Hepatocyte (in vitro differentiated cells): ENCODE results near the gene CXCL11. TPM values are rescaled to one million over a fixed set of nuclear protein-coding genes. Genes with fewer than 3 reads are reported as not detected.

Experiments
- DNase-seq: peaks from one replicate; pipeline ENCODE4 v3.0.0-alpha.2; 2016; ENCODE audit warnings: low spot score
- H2AFZ ChIP-seq: fragments of 200-600 bp; sonication (generic); 2 replicates; pipeline ENCODE4 v1.6.0; 2016; ENCODE audit warnings: antibody characterized with exemption, mild to moderate bottlenecking
- H3K27ac ChIP-seq: fragments of 200-600 bp; sonication (generic); 2 replicates; pipeline ENCODE4 v1.5.1; 2016; ENCODE audit warnings: mild to moderate bottlenecking
- H3K27me3 ChIP-seq: fragments of 200-600 bp; sonication (generic); 2 replicates; pipeline ENCODE4 v1.6.1; 2016
- H3K36me3 ChIP-seq: fragments of 200-600 bp; sonication (generic); replicated peaks from 2 replicates; pipeline ENCODE4 v1.5.1; 2016; ENCODE audit warnings: low read depth; ENCODE audit not compliant: insufficient read depth
- H3K4me1 ChIP-seq: fragments of 200-600 bp; sonication (generic); 2 replicates; pipeline ENCODE4 v1.5.1; 2016; ENCODE audit warnings: mild to moderate bottlenecking, moderate library complexity; ENCODE audit not compliant: insufficient read depth
- H3K4me2 ChIP-seq: fragments of 200-600 bp; sonication (generic); 2 replicates; pipeline ENCODE4 v1.6.0; 2016
- H3K4me3 ChIP-seq: fragments of 200-600 bp; sonication (generic); 2 replicates; pipeline ENCODE4 v1.5.1; 2016; ENCODE audit warnings: mild to moderate bottlenecking
- H3K79me2 ChIP-seq: fragments of 200-600 bp; sonication (generic); 2 replicates; pipeline ENCODE4 v1.6.0; 2017; ENCODE audit warnings: mild to moderate bottlenecking
- H3K9me2 ChIP-seq: fragments of 200-600 bp; sonication (generic); replicated peaks from 2 replicates; pipeline ENCODE4 v1.6.0; 2017; ENCODE audit warnings: mild to moderate bottlenecking; ENCODE audit not compliant: insufficient read depth
- H3K9me3 ChIP-seq: fragments of 200-600 bp; sonication (generic); 2 replicates; pipeline ENCODE4 v1.5.1; 2016; ENCODE audit warnings: low read depth, mild to moderate bottlenecking
- H4K20me1 ChIP-seq: fragments of 200-600 bp; sonication (generic); 2 replicates; pipeline ENCODE4 v1.6.0; 2016; ENCODE audit warnings: mild to moderate bottlenecking; ENCODE audit not compliant: insufficient read depth, poor library complexity, severe bottlenecking
- EZH2 ChIP-seq: fragments of 200-600 bp; sonication (generic); IDR thresholded peaks from 2 replicates; pipeline ENCODE4 v1.6.1; 2016; ENCODE audit warnings: antibody characterized with exemption, mild to moderate bottlenecking, borderline replicate concordance
- EZH2phosphoT487 ChIP-seq: fragments of 200-600 bp; sonication (generic); IDR thresholded peaks from one replicate; pipeline ENCODE4 v1.6.1; 2018; ENCODE audit warnings: antibody characterized with exemption, mild to moderate bottlenecking, low read depth, moderate library complexity; ENCODE audit not compliant: unreplicated experiment, severe bottlenecking
- WGBS: methylation state at CpG from one replicate; pipeline ENCODE4 v1.1.6; 2016; ENCODE audit warnings: low lambda C conversion rate; ENCODE audit errors: missing lambda C conversion rate; 5-methylcytosine and 5-hydroxymethylcytosine counted together
- polyA plus RNA-seq: library from polyadenylated mRNA; unstranded; fragments of >200 nt; fragmentation: Nextera tagmentation; extraction: Ambion mirVana; gene quantifications from 2 replicates; pipeline ENCODE4 v1.2.1, GENCODE V29; 2016
- total RNA-seq: library from RNA; depleted of rRNA; stranded (reverse); fragments of >200 nt; gene quantifications from 2 replicates; pipeline ENCODE4 v1.2.3, GENCODE V29; 2014
- TF ChIP-seq, protein P1 (sequence below): fragments of 200-600 bp; sonication (generic); IDR thresholded peaks from 2 replicates; pipeline ENCODE4 v1.5.1; 2016; ENCODE audit warnings: antibody characterized with exemption, mild to moderate bottlenecking; ENCODE audit not compliant: poor library complexity

The CXCL11 gene
- total and polyA plus RNA-seq, 2 experiments from 2014 or later, result not detected

DNA sequence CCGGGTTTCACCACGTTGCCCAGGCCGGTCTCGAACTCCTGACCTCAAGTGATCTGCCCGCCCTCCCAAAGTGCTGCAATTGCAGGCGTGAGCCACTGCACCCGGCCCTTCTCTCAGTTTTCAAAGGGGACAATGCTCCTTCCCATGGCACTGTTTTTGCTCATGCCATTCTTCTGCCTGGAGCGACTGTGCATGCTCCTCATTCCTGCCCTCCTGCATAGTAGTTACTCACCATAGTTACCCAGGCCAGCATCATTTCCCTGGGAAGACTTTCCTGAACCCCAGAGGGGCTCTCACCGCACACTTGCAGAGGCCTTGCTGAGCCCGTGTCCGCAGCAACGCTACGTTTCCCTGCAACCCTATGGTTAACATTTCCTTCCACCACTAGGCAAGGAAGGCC, 25.3 kb downstream of the CXCL11 start:
- Histone ChIP-seq H3K27ac (no peak overlapping the region), H3K27me3 (no peaks in the 10 kb centered on the region), H3K4me2 (no peak overlapping the region), H3K4me1 (peaks cover 3% of the 10 kb centered on the region), H3K36me3 (no peaks in the 10 kb centered on the region), H3K9me2 (no peaks in the 10 kb centered on the region), H3K9me3 (no peaks in the 10 kb centered on the region), H4K20me1 (no peaks in the 10 kb centered on the region), H3K79me2 (no peaks in the 10 kb centered on the region), H2AFZ (no peak overlapping the region), H3K4me3 (no peak overlapping the region)
- WGBS, result 94% methylated on average over 13 of the region's 13 CpGs
- no peak for TF ChIP-seq EZH2
- no peak for TF ChIP-seq EZH2phosphoT487
- TF ChIP-seq, protein P1, sequence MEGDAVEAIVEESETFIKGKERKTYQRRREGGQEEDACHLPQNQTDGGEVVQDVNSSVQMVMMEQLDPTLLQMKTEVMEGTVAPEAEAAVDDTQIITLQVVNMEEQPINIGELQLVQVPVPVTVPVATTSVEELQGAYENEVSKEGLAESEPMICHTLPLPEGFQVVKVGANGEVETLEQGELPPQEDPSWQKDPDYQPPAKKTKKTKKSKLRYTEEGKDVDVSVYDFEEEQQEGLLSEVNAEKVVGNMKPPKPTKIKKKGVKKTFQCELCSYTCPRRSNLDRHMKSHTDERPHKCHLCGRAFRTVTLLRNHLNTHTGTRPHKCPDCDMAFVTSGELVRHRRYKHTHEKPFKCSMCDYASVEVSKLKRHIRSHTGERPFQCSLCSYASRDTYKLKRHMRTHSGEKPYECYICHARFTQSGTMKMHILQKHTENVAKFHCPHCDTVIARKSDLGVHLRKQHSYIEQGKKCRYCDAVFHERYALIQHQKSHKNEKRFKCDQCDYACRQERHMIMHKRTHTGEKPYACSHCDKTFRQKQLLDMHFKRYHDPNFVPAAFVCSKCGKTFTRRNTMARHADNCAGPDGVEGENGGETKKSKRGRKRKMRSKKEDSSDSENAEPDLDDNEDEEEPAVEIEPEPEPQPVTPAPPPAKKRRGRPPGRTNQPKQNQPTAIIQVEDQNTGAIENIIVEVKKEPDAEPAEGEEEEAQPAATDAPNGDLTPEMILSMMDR, result no peak
- DNase-seq, result no peak

DNA sequence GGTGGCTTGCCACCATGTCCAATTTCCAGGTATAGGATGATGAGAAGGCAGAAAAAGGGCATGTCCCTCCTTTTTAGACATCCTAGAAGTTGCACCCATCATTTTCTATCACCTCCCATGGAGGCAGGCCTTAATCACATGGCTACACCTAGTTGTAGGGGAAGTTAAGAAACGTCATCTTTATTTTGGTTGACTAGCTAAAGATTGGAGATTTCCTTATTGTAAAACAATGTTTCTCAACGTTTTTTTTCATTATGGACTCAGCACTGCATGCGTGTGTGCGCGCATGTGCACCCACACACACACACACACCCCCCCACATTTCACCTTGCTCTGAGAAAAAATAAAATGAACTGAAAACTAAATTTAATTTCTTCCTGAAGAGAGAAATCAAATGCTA, 26.6 kb downstream of the CXCL11 start:
- 90% methylated on average over 5 of the region's 5 CpGs for WGBS
- no peak for DNase-seq
- Histone ChIP-seq H3K79me2 (no peaks in the 10 kb centered on the region), H4K20me1 (no peaks in the 10 kb centered on the region), H3K36me3 (no peaks in the 10 kb centered on the region), H3K9me2 (no peaks in the 10 kb centered on the region), H2AFZ (no peak overlapping the region), H3K4me2 (no peak overlapping the region), H3K27me3 (no peaks in the 10 kb centered on the region), H3K4me1 (peaks cover 3% of the 10 kb centered on the region), H3K9me3 (no peaks in the 10 kb centered on the region), H3K27ac (no peak overlapping the region), H3K4me3 (no peak overlapping the region)
- TF ChIP-seq EZH2 (no peak), EZH2phosphoT487 (no peak)
- TF ChIP-seq, protein P1, result no peak

DNA sequence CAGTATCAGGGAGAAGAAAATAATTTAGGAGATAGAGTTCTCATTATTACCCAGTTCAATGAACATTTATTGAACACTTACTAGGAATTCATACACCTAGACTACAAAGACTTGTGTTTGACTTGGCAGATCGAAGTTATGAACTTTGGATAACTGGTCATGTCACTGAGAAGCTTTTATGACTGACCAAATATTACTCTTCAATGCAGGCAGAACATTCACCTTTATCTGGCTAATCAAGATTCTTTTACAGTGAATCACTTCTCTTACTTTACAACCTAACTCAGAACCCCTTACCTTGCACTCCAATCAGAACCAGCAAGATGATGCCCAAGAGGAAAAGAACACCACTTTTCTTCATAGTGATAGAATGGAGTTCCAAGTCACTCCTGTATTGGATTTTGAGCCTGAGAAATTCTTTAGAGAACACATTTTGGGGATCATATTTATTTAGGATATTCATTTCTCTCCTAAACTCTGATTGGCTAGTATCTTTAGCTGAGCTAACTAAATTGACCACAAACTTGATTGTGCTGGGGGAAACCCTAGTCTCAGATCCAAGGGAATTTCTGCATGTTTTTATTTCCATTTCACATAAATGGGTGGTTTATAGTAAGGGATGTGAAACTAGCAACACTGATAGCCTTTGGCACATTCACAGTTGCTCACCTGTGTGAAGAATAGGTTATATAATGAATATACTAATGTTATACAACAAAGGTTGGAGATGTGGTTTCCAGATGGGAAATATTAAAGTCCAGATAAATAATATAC, 28.6 kb downstream of the CXCL11 start, which contains the start of gene CXCL9:
Gene CXCL9 (minus strand): TSS at position 421 of the 774 bp plus-strand sequence. CDS start 60 bp downstream, at position 361.
- Histone ChIP-seq H3K4me3 (no peak within 1 kb of the TSS), H3K9me2 (no peaks in the 10 kb centered on the region), H3K36me3 (no peaks in the 10 kb centered on the region), H3K4me2 (no peak within 1 kb of the TSS), H4K20me1 (no peaks in the 10 kb centered on the region), H3K4me1 (peaks cover 3% of the 10 kb centered on the region), H3K27ac (peak within 1 kb of the TSS; percentile 27), H2AFZ (no peak within 1 kb of the TSS), H3K27me3 (no peaks in the 10 kb centered on the region), H3K79me2 (no peaks in the 10 kb centered on the region), H3K9me3 (no peaks in the 10 kb centered on the region)
- DNase-seq, result no peak
- WGBS, result 52% methylated on average over 1 of the region's 1 CpG
- TF ChIP-seq, protein P1, result no peak
- TF ChIP-seq EZH2 (no peak), EZH2phosphoT487 (no peak)
